ENCODE results near the gene NHLH1. TPM values are rescaled to one million over a fixed set of nuclear protein-coding genes. Genes with fewer than 3 reads are reported as not detected.

The NHLH1 gene
- polyA plus RNA-seq, 3 donors from 2014 or later: not detected

- DNase-seq: no peak
- Mint-ChIP-seq H3K4me1 (peaks cover 53 to 59% of the 10 kb centered on the region in 2 donors), H3K4me3 (peak overlapping the region; percentile 96 to 100 (median 98)), H3K36me3 (peaks cover 8 to 15% (median 15%) of the 10 kb centered on the region in 3 donors), H3K27ac (peak overlapping the region; percentile 34 to 100 (median 99)), H3K9me3 (no peaks in the 10 kb centered on the region), H3K27me3 (ENCODE audit: low read depth in 3 of 3) (peaks cover 2 to 9% (median 9%) of the 10 kb centered on the region in 3 donors)
Measured at GRCh38 chr1:160344936-160345335, 21.9 kb upstream of the NHLH1 start.

DNA sequence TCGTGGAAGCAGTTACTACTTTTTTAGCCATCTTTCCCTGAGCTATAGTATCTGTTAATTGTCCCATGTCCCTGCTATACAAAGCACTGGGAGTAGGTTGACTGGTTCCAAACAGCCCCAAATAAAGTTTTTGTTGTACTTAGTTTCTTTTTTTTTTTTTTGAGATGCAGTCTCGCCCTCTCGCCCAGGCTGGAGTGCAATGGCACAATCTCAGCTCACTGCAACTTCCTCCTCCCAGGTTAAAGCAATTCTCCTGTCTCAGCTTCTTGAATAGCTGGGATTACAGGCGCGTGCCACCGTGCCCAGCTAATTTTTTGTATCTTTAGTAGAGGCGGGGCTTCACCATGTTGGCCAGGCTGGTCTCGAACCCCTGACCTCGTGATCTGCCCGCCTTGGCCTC, 20.4 kb upstream of the NHLH1 start:
- H3K4me3 Mint-ChIP-seq: no peak overlapping the region
- H3K36me3 Mint-ChIP-seq: peaks cover 16 to 28% (median 26%) of the 10 kb centered on the region in 3 donors
- peaks cover 41 to 43% of the 10 kb centered on the region in 2 donors for H3K4me1 Mint-ChIP-seq
- H3K27me3 Mint-ChIP-seq (ENCODE audit: low read depth in 3 of 3): peaks cover 2 to 9% (median 9%) of the 10 kb centered on the region in 3 donors
- DNase-seq: no peak
- no peaks in the 10 kb centered on the region for H3K9me3 Mint-ChIP-seq
- no peak overlapping the region for H3K27ac Mint-ChIP-seq

DNA sequence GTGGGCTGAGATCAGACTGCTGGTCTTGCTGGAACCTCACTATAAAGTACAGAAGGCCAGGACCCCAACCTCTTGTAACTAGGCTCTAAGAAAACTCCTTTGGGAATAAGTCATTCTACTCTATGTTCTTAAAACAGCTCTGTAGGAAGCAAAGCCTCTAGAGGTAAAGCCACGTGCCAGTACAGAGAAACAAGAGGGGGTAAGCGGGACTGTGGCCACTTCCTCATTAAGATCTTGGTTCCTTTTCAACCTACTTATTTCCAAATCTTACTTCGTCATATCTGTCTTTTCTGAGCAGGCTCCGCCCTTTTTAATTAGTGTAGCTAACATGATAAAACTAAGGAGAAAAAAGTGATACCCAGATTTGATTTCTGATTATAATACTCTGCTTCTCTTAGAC, 19.9 kb upstream of the NHLH1 start:
- H3K4me3 Mint-ChIP-seq: no peak overlapping the region
- H3K4me1 Mint-ChIP-seq: peaks cover 36 to 38% of the 10 kb centered on the region in 2 donors

DNA sequence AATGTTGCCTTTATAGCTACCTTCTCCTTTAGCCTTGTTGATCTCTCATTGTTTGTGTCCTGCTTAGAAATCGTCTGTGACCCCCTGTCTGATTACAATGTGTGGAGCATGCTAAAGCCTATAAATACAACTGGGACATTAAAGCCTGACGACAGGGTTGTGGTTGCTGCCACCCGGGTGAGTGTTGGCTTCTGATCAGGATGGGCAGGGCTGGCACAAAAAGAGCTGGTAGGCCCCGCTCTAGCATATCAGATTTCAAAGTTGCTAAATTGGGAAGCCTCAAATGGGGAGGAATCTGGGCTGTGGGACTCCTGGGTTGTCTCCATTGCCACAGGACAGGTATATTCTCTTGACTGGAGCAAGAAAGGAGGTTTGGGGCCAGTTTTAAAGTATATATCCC, 15.2 kb upstream of the NHLH1 start:
- peaks cover 0 to 2% (median 0%) of the 10 kb centered on the region in 3 donors for H3K27me3 Mint-ChIP-seq (ENCODE audit: low read depth in 3 of 3)

More for the DNA sequence above, 19.9 kb upstream of the NHLH1 start:
- DNase-seq: no peak
- Mint-ChIP-seq H3K27ac (peak overlapping the region in 2 of 6 donors; percentile 29 to 48), H3K36me3 (peaks cover 16 to 33% (median 30%) of the 10 kb centered on the region in 3 donors), H3K9me3 (no peaks in the 10 kb centered on the region), H3K27me3 (ENCODE audit: low read depth in 3 of 3) (peaks cover 2 to 9% (median 9%) of the 10 kb centered on the region in 3 donors)

DNA sequence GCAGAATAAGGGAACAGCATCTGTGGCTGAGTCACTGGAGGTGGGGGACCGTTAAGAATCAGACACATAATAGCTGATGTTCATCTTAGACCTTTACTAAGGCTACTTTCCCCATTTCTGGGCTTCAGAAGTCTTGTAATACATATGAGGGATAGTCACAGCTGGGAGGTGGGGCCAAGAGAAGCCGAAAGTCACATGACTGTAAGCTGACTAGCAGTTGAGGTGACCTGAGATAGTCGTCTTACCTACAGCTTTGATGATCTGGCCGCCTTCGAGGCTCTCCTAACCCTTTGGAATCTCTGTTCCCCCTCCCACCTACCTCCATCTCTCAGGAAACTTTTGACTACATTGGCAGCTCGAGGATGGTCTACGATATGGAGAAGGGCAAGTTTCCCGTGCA, 14.3 kb upstream of the NHLH1 start:
- Mint-ChIP-seq H3K4me3 (no peak overlapping the region), H3K27me3 (ENCODE audit: low read depth in 3 of 3) (peaks cover 0 to 2% (median 0%) of the 10 kb centered on the region in 3 donors), H3K36me3 (peaks cover 24 to 67% (median 63%) of the 10 kb centered on the region in 3 donors), H3K9me3 (no peaks in the 10 kb centered on the region), H3K27ac (no peak overlapping the region), H3K4me1 (peaks cover under 1 to 1% of the 10 kb centered on the region in 2 donors)
- DNase-seq: no peak

More for the DNA sequence above, 15.2 kb upstream of the NHLH1 start:
- H3K4me3 Mint-ChIP-seq: no peak overlapping the region
- H3K9me3 Mint-ChIP-seq: no peaks in the 10 kb centered on the region
- no peak for DNase-seq
- H3K36me3 Mint-ChIP-seq: peaks cover 29 to 66% (median 60%) of the 10 kb centered on the region in 3 donors
- H3K4me1 Mint-ChIP-seq: peaks cover 6 to 8% of the 10 kb centered on the region in 2 donors
- H3K27ac Mint-ChIP-seq: no peak overlapping the region

- H3K27me3 Mint-ChIP-seq (ENCODE audit: low read depth in 3 of 3): peaks cover 0 to 2% (median 0%) of the 10 kb centered on the region in 3 donors
- DNase-seq: no peak
- H3K4me3 Mint-ChIP-seq: no peak overlapping the region
- H3K36me3 Mint-ChIP-seq: peaks cover 24 to 73% (median 64%) of the 10 kb centered on the region in 3 donors
- no peaks in the 10 kb centered on the region for H3K4me1 Mint-ChIP-seq
- no peak overlapping the region for H3K27ac Mint-ChIP-seq
- H3K9me3 Mint-ChIP-seq: no peaks in the 10 kb centered on the region
Measured at GRCh38 chr1:160353223-160353622, 13.6 kb upstream of the NHLH1 start.

- Mint-ChIP-seq H3K4me1 (no peaks in the 10 kb centered on the region), H3K4me3 (no peak overlapping the region), H3K36me3 (peaks cover 24 to 77% (median 71%) of the 10 kb centered on the region in 3 donors), H3K27me3 (ENCODE audit: low read depth in 3 of 3) (peaks cover 0 to 2% (median 0%) of the 10 kb centered on the region in 3 donors), H3K27ac (no peak overlapping the region), H3K9me3 (no peaks in the 10 kb centered on the region)
- no peak for DNase-seq
Measured at GRCh38 chr1:160354388-160354985, 12.4 kb upstream of the NHLH1 start.

DNA sequence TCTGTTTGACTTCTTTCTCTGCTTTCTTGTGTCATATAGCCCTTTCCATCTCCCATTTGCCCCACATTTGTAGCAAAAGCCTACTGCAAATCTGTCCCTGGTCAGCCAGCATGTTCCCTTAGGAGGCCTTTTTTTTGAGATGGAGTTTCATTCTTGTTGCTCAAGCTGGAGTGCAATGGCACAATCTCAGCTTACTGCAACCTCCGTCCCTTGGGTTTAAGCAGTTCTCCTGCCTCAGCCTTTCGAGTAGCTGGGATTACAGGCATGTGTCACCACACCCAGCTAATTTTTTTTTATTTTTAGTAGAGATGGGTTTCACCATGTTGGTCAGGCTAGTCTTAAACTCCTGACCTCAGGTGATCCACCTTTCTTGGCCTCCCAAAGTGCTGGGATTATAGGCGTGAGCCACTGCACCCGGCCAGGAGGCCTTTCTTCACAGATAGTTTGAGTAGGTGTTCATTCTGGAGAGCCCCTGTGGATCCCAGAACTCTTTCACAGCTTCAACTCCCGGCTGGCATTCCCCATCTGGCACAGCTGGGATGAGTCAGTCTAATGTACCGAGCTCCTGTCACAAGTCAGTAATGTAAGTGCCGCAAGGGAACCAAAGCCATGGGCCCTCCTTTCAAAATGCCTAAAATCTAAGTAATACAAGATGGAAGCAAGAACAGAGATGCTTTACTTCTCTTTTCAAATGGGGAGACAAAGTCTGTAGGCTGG, 9.4 kb upstream of the NHLH1 start:
- peak overlapping the region in 3 of 6 donors; percentile 20 to 65 (median 47) for H3K27ac Mint-ChIP-seq
- no peaks in the 10 kb centered on the region for H3K9me3 Mint-ChIP-seq
- H3K36me3 Mint-ChIP-seq: peaks cover 16 to 61% (median 53%) of the 10 kb centered on the region in 3 donors
- H3K4me3 Mint-ChIP-seq: no peak overlapping the region
- H3K4me1 Mint-ChIP-seq: no peaks in the 10 kb centered on the region
- no peaks in the 10 kb centered on the region for H3K27me3 Mint-ChIP-seq (ENCODE audit: low read depth in 3 of 3)
- no peak for DNase-seq

DNA sequence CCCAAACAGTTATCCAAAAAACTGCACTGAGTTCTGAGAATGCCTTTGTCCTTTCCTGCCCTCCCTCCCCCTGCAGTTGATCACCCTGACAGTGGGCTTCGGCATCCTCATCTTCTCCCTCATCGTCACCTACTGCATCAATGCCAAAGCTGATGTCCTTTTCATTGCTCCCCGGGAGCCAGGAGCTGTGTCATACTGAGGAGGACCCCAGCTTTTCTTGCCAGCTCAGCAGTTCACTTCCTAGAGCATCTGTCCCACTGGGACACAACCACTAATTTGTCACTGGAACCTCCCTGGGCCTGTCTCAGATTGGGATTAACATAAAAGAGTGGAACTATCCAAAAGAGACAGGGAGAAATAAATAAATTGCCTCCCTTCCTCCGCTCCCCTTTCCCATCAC, 8.8 kb upstream of the NHLH1 start:
- Mint-ChIP-seq H3K9me3 (no peaks in the 10 kb centered on the region), H3K36me3 (peaks cover 16 to 58% (median 49%) of the 10 kb centered on the region in 3 donors), H3K4me3 (no peak overlapping the region), H3K27ac (peak overlapping the region in 1 of 6 donors; percentile 8), H3K4me1 (no peaks in the 10 kb centered on the region), H3K27me3 (ENCODE audit: low read depth in 3 of 3) (no peaks in the 10 kb centered on the region)
- no peak for DNase-seq

GRCh38 chr1:160359559-160360226, 7.2 kb upstream of the NHLH1 start:
- no peaks in the 10 kb centered on the region for H3K27me3 Mint-ChIP-seq (ENCODE audit: low read depth in 3 of 3)
- no peak for DNase-seq
- peak overlapping the region in 1 of 6 donors; percentile 83 for H3K27ac Mint-ChIP-seq
- H3K4me3 Mint-ChIP-seq: no peak overlapping the region
- no peaks in the 10 kb centered on the region for H3K4me1 Mint-ChIP-seq
- H3K36me3 Mint-ChIP-seq: peaks cover 8 to 44% (median 37%) of the 10 kb centered on the region in 3 donors
- no peaks in the 10 kb centered on the region for H3K9me3 Mint-ChIP-seq

DNA sequence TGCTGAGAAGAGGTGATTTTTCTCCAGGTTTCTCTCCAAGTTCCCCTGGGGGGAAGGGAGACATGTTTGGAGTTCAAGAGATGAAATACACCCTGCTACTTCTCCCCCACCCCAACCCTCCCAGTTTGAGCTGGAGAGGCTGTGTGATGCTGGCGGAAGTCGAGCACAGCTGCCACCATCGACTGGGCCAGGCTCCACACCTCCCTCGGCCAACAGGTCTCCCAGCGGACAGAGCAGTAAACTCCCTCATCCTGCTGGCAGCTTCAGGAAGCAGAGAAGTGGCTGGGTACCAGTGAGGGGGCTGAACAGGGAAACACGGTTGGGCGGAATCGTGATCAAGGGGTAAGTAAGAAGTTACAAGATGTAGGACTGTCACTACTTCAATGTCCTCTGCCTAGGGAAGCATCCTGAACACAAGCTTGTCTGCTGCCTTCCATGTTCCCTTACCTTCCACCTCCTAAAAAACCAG, 6.6 kb upstream of the NHLH1 start:
- H3K4me3 Mint-ChIP-seq: no peak overlapping the region
- H3K27ac Mint-ChIP-seq: peak overlapping the region in 1 of 6 donors; percentile 15
- no peak for DNase-seq
- no peaks in the 10 kb centered on the region for H3K4me1 Mint-ChIP-seq
- H3K27me3 Mint-ChIP-seq (ENCODE audit: low read depth in 3 of 3): no peaks in the 10 kb centered on the region
- peaks cover 6 to 40% (median 34%) of the 10 kb centered on the region in 3 donors for H3K36me3 Mint-ChIP-seq
- no peaks in the 10 kb centered on the region for H3K9me3 Mint-ChIP-seq

DNA sequence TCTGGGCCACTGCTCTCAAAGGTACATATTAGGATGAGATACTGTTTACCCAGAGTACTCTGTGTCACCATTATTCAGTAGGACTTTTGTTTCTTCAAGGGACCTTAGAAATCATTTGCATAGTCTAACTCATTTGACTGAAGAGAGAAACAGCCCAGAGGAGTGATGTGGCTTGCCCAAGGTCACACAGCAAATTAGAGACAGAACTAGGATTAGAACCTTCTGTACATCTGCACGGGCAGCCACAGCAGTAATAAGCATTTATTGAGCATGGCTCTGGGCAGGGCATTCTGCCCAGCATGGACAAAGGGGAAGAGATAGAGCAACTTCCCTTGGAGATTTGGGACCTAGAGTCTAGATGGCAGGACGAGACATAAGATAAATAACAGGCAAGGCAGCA, 5.7 kb upstream of the NHLH1 start:
- Mint-ChIP-seq H3K27ac (peak overlapping the region in 1 of 6 donors; percentile 31), H3K36me3 (peaks cover 3 to 34% (median 27%) of the 10 kb centered on the region in 3 donors), H3K27me3 (ENCODE audit: low read depth in 3 of 3) (no peaks in the 10 kb centered on the region), H3K4me1 (no peaks in the 10 kb centered on the region), H3K9me3 (no peaks in the 10 kb centered on the region), H3K4me3 (no peak overlapping the region)
- DNase-seq: no peak

DNA sequence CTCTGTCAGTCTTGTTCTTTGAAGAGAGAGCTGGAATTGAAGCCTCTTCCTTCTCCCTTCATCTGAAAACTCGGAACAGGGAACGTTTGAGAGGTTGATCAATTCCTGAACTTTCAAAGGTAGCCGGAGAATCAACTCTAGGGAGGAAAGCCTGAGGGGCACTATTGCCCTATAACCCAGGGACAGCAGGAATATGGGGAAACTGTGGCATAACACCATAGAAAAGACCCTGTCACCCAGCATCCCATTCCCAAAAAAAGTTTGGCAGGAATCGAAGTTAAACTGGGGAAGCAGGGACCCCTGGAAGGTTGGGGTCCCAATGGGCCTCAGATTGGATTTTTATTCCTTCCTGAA, 5.1 kb upstream of the NHLH1 start:
- no peaks in the 10 kb centered on the region for H3K9me3 Mint-ChIP-seq
- DNase-seq: no peak

More for the DNA sequence above, 5.1 kb upstream of the NHLH1 start:
- Mint-ChIP-seq H3K4me1 (no peaks in the 10 kb centered on the region), H3K4me3 (no peak overlapping the region), H3K27ac (no peak overlapping the region), H3K36me3 (peaks cover 3 to 28% (median 22%) of the 10 kb centered on the region in 3 donors), H3K27me3 (ENCODE audit: low read depth in 3 of 3) (no peaks in the 10 kb centered on the region)

All from immature natural killer cell (primary cell).